Stimulated activated CD8-positive, alpha-beta memory T cell treated with anti-CD3 and anti-CD28 coated beads, Interleukin-15, amount 100 ng/mL, for 48 hours (primary cell): ENCODE measurements around the gene PTPN4.

Source experiments
- DNase-seq, 2 donors: peaks; one replicate each; pipeline ENCODE4 v3.0.0-alpha.2; 2020; ENCODE audit warnings: low read depth in 2 of 2

PTPN4 gene, protein sequence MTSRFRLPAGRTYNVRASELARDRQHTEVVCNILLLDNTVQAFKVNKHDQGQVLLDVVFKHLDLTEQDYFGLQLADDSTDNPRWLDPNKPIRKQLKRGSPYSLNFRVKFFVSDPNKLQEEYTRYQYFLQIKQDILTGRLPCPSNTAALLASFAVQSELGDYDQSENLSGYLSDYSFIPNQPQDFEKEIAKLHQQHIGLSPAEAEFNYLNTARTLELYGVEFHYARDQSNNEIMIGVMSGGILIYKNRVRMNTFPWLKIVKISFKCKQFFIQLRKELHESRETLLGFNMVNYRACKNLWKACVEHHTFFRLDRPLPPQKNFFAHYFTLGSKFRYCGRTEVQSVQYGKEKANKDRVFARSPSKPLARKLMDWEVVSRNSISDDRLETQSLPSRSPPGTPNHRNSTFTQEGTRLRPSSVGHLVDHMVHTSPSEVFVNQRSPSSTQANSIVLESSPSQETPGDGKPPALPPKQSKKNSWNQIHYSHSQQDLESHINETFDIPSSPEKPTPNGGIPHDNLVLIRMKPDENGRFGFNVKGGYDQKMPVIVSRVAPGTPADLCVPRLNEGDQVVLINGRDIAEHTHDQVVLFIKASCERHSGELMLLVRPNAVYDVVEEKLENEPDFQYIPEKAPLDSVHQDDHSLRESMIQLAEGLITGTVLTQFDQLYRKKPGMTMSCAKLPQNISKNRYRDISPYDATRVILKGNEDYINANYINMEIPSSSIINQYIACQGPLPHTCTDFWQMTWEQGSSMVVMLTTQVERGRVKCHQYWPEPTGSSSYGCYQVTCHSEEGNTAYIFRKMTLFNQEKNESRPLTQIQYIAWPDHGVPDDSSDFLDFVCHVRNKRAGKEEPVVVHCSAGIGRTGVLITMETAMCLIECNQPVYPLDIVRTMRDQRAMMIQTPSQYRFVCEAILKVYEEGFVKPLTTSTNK

DNA sequence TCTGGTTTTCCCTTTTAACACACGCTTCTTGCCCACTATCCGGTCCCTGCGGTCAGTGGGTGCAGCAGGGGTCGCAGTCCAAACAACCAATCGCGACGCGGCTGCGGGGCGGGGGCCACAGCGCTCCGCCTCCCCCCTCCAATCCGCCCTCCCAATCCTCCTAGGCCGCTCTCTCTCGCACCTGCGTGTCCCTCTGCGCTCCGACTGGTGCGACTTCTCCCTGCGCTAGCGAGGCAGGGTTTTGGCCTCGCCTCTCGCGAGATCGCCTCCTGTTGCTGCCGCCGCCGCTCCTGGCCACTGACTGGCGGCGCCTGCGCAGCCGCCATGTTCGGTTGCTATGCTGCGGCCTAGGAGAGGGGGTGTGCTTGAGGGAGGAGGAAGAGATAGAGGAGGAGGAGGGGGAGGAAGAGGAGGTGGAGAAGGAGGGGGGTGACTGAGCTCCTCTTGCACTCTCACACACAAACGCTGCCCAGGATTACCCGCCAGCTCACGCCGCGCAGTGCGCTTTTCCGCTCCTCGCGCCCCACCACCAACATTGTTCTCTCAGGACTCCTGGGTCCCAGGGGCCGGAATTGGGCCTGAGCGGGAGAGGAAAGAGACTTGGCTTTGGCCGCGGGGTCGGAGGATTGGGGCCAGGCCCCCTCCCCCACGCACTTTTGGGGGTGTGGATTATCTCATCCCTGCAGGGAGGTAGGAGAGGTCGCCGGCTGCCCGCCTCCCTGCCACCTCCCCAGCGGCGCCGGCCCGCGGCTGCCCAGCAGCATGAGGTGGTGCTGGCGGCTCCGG lies at the start of gene PTPN4:
PTPN4 (plus strand) TSS at position 472 of the 786 bp plus-strand sequence. CDS start 49,932 bp downstream, outside the sequence.
- DNase-seq = peak; percentile 96

DNA sequence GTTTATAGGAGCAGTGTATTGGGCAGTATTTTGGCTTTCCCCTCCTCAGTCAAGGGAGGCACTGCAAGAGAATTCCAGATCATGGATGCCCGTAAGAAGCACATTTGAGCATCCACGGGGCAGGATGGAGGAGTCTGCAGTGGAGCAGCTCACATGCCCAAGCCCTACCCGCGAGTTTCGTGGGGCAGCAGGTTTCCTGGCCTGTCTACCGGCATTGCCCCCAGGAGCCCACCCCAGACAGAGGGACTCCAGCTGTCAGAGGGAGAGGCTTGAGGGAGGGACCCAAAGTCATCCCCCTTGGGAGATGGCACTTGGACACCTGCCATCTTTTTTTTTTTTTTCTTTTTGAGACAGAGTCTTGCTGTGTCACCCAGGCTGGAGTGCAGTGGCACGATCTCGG lies 49.4 kb upstream of the PTPN4 start:
- DNase-seq = no peak

DNA sequence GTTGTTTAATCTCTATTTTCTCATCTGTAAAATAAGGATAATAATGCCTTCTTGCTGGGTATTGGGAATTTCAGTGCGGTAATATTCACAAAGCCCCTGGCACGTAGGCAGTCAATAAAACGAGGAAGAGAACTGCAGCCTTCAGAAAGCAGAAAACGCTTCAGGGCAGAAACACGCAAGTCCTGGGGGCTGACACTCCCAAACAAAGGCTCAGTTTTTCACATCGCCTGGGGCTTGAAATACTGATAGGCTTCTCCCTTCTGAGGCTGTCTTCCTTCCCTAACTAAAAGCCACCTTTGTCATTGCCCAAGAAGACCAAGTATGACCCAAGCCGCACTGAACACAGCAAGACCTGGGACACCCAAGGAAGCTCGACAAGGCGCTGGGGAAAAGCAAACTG lies 48.4 kb upstream of the PTPN4 start:
- DNase-seq = no peak

DNA sequence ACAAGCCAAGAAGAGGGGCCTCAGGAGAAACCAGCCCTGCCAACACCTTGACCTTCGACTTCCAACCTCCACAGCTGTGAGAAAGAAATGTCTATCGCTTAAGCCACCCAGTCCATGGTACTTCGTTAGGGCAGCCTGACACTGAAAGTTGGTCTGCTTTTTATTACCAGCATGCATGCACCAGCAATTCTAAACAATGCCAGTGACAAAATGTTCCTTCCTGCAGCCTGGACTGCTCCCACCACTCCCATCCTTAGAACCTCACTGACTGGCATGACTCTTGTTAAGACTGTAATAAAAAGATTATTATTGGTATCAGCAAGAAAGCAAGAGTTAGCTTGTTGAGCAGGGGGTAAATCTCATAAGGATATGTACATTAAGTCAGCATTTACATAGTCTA lies 47.2 kb upstream of the PTPN4 start:
- no peak for DNase-seq

DNA sequence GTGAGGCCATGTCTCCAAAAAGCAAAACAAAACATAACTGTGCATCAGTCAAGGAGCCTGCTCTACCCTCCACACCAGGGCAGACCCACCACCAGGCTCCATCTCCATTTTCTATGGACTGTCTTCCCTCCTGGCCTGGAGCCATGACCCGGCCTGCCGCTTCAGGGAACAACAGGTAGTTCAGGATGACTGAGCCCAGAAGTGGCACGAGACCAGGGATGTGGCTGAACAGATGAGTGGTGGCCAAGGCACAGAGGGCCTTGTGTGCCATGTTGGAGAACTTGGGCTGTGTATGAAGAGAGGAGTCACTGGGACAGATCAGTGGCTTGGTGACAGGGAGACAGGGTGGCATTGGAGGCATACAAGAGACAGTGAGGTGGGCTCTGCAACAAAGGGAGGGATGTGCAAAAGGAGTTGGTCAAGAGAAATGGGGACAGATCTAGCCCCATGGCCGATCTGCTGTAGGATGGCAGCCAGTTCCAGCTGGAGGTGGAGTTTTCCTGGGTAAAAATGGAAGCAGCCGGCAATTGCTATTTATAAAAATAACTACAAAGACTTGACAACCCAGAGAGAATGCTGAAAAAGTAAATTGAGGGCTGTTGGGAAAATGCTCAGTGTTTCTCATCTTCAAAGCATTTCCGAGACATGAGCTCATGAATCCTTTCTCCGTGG lies 45.8 kb upstream of the PTPN4 start:
- DNase-seq = no peak

DNA sequence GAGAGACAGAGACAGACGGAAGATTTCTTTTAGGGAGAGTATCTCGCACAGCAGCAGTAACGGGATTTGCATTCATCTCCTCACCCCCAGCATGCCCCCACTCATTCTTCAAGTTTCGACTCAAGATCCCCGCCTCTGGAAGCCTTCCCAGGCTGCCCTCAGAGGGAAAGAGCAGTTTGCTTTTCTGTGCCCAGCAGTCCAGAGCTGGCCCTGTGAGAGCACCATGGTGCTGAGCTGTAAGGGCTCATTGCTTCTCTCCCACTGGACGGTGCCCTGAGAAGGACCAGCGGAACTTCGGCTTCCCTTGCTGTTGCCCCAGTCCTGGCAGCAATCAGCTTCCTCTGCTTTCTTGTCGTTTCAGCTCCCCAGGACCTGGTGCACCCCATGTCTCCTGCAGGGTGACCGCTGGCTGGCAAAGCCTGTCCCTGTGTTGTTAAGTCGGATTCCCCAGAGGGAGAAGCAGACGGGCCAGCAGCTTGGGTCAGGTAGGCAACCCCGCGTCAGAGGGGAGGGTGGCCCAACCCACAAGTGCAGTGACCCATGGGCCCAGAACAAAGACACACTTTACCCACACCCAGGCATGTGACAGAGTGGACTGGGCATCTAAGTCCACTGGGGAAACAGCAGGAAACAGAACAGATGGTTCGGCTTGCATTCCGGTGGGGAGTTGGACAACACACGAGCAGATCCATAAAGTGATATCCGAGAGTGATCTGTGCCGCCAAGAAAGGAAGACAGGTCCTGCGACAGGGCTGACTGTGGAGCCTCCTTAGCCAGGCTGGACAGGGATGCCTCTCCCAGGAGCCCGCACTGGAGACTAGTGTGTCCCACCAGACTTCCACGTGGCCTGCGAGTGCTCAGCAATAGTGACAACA lies 44.1 kb upstream of the PTPN4 start:
- no peak for DNase-seq

DNA sequence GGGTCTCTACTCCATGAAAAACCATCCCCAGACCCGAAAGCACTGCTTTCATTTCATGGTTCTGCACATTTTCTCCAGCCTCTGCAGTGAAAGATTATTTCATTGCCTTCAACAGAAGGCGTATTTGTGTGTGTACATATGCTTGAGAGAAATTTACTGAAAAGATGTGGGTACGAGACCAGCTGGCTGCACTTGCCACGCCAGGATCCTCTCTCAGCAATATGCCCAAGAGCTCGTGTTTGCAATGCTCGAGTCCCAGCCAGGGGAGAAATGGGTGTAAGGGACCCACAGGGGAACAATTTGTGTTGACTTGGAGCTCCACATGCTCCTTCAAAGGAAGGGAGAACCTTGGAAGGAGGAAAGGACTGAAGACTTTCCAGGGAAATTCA lies 43.4 kb upstream of the PTPN4 start:
- no peak for DNase-seq

DNA sequence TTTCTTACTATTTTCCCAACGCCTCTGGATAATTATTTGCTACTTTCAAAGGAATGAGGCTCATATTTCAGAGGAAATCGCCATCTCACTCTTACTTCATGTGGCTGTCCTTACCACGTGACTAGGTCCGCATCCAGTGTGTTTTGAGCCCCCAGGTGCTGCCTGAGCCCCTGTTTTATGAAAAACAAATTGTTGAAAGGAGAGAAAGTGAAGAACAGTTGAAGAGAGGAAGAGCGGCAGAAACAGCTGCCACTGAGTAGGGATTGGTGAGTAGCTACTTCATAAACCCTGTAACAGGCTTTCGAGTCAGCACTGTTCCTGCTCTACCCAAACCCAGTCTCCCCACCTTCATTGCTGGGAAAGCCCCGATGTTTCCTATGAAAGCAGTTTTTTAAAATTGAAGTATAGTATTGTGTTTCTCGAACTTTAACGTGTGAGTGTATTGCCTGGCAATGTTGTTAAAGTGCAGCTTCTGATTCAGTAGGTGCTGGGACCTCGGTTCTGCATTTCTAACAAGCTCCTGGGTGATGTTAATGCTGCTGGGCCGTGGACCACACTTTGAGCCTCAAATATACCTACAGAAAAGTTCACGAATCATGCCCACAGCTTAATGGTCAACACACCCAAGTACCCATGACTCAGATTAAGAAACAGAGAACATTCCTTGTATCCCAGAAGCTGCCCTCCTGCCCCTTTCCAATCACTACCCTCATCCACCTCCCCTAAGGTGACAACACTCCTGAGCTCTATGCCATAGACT lies 41.0 kb upstream of the PTPN4 start:
- DNase-seq = no peak

DNA sequence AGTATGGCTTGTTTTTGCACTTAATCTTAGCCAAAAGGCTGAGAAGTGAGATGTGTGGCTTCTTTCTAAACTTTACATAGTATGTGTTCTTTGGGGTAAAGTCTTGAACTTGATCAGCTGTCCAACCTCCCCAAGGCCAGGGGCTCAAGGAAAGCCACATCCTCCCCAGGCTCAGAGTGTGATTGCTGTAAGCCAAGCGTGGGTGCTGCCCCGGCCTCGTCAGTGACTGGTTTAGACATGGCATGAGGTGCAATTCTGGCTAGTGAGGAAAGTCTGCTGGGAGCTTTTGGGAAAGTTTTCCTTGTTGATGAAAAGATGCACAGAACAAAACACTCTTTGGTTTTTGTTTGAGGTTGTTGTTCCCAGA lies 40.5 kb upstream of the PTPN4 start:
- DNase-seq = no peak

DNA sequence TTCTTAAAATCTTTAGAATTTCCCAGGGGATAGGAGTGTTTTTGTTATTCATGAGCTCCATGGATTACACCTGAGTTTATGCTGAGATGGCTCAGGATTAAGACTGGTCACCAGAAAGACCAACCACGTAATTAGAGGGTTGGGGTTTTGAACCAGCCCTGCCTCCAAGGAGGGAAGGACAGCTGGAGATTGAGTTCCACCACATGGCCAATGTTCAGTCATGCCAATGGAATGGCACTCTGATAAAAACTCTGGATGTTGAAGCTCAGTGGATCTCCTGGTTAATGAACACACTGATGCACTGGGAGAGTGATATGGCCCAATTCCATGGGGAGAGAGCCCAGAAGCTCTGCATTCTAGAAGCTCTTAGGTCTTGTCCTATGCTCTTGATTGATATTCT lies 38.7 kb upstream of the PTPN4 start:
- DNase-seq = no peak

DNA sequence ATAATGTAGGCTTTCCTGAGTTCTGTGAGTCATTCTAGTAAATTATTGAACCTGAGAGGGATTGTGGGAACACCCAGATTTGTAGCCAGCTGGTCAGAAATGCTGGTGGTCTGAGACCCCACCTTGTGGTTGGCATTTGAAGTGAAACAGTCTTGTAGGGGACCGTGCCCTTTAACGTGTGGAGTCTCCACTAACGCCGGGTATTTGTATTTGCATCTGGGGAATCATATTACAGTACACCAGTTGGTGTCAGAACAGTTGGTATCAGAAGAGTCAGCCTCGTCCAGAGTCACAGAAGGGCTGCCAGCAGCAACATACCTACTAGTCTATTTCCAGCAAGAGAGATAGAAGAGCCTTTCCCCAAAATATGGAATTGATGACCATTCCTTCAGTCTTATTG lies 38.3 kb upstream of the PTPN4 start:
- no peak for DNase-seq

DNA sequence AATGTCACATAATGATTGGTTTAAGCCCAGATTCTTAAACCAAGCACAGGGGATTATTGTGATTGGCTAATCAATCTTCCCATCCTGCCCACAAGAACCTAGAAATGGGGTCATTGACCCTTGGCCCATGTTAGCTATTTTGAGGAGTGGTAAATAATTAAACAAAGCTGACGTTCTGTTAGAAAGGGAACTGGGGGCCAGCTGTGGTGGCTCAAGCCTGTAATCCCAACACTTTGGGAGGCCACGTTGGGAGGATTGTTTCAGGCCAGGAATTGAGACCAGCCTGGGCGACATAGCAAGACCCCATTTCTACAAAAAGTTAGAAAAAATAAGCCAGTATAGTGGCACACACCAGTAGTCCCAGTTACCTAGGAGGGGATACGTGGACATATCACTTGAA lies 37.8 kb upstream of the PTPN4 start:
- no peak for DNase-seq

DNA sequence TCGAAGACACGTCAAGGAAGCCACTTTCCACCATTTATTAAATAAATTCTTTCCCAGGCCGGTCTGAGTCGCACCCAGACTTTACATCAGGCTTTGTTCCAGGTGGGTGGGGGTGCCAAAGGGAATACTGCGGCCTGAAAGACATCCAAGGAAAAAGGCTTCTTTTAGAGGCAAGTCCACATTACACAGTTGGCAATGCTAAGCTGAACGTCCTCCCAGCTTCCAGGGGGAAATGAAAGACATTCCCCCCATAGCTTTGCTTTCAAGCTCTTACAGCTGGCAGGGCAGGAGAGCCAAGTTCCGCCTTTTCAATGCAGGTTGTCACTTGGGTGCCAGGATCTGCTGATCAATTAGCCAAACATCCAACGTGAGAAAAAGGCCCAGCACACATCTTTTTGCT lies 36.5 kb upstream of the PTPN4 start:
- DNase-seq = no peak

DNA sequence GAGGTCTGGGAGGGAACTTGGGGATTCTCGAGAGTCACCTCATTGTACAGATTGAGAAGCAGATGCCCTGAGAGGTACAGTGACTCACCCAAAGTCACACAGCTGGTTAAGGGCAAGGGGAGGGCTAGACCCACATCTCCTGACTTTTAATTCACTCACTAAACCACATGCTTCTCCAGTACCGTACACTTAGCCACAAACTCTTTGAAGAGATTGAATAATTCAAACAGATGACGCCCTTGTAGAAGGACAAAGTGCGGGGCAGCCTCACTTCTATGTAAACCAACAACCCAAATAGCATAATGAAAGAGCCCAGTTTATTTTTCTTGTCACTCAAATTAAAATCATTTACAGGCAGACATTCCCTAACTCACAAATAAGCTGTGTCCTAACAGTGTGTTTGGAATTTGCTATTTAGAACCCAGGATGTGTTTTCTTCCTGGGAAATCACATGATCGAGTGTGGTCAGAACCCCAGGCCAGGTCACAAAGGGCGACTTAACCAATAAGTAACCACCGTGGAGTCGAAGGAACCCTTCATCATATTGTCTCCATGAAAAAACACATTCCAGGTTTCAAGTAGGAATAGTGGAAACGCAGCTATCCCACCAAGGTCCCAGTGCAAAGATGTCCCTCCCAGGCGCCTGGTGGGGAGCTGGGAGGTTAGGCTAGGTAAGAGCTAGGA lies 35.8 kb upstream of the PTPN4 start:
- DNase-seq = no peak

DNA sequence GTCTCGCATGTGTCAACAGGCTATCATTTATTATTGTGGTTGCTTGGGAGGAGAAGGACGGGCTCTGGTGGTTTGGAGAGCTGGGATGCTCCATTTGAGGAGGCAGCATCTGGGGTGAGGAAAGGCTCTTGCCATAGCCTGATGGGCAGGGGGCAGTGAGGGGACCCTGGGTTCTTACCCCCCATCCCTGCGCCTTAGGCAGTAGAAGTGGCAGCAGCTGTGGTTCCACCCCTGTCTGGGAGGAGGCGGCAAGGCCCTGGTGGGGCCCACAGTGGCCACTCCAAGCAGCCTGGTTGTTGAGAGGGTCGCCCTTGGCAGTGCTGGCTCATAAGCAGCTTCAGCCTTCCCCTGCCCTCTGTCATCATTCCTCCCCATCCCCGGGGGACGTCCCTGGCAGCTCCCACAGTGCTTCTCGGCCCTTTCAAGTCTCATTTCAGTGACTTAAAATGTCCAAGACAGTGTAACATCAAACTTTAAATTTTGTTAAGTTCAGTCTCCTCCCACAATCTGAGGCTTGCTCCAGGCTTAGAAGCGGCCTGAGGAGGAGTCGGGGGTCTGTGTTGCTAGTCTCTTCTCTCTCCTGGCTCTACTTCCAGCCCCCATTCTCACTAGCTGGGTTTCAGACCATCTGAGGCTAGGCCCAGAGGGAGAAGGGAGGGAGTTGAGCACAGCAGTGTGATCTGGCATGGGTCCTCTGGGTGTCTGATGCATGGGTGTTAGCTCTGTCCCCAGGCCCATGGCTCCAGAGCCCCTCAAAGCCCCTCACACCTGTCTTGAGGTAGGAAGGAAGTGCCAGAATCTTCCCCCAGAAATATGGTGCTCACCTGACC lies 34.9 kb upstream of the PTPN4 start:
- DNase-seq = no peak

DNA sequence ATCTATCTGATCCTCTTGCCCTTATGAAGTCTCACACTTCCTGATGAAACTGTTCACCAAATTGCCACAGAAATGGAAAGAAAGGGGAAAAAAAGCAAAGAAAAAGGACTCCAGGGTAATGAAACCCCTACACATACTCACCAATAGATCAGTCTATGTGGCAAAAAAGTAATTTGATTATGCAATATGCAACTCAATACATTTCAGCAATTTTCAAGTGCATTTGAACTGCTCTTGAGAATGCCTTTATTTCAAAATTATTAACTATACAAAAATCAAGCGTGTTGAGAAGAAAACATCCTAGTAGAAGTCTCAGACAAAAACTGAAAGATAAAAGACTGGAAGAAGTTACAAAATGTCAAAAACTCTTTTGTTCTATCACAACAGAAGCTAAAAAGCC lies 32.2 kb upstream of the PTPN4 start:
- DNase-seq = no peak

DNA sequence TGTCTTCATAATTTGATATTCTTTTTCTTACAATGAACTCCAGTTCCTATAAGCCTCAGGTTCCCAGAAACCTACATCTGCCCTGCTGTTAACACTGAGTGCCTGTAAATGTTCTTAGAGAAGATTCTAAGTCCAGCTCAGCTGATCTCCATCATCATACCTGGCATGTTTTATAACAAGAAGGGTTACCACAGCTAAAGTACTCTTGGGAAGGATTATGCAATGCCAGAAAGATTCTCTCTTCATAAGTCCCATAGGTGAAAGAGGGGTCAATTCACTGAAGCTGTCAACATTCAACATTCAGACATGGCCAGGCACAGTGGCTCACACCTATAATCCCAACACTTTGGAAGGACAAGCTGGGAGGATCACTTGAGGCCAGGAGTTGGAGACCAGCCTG lies 31.3 kb upstream of the PTPN4 start:
- DNase-seq = no peak

DNA sequence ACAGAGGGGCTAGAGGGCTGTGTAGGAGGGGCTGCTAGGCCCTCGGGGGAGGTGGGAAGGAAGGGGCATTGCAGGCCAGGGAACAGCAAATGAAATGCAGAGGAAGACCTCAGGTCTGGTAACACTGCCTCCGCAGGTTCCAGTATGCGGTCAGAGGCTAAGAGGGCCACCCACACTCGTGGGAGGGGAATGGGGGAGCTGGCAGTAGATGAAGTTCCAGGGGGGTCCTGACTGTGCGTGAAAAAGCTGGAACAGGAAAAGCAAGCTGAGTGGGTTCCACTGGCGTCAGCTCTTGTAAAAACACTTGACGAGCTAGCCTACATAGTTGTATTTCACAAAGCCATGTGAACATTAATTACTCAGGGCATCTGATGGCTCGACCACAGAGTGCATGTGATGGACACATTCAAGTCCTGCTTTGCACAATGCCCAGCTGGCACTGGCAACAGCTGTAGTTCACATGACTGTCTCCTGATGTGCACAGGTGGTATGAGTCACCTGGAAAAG lies 29.0 kb upstream of the PTPN4 start:
- DNase-seq = no peak
